ENCODE measurements around the gene MALRD1.

DNA sequence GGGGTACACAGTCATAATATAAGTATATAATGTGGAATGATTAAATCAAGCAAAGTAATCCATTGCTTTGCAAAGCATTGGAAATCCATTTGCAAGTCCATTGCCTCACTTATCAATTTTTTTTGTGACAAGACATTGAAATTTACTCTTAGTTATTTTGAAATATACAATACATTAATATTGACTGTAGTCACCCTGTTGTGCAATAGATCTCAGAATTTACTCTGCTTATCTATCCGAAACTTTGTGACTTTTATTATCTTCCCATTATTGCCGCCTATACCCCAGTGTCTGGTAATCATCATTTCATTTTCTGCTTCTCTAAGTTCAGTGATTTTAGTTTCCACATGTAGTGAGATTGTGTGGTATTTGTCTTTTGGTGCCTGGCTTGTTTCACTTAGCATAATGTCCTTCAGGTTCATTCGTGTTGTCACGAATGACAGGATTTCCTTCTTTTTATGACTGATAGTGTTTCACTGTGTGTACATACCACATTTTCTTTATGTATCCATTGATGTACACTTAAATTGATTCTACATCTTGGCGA, 5.8 kb downstream of the MALRD1 start:
- TF ChIP-seq POLR2AphosphoS5 (IDR thresholded peaks at IDR 0.05; ENCODE audit: low read depth, low read length) (no peak), TAF1 (IDR thresholded peaks at IDR 0.05; ENCODE audit: borderline replicate concordance, insufficient read depth, low read length) (no peak), SIN3A (IDR thresholded peaks at IDR 0.05; ENCODE audit: borderline replicate concordance, insufficient read depth, low read length) (no peak), REST (IDR thresholded peaks at IDR 0.05; ENCODE audit: insufficient read depth in 1 of 2, low read depth in 2 of 2, low read length in 2 of 2) (no peak), FOXP2 (optimal IDR thresholded peaks at IDR 0.05; ENCODE audit: borderline replicate concordance, extremely low read depth, extremely low read length, insufficient read depth) (no peak)

Data from PFSK-1 (cell line).